Erythroblast (primary cell): ENCODE results near the gene KMT5B.

Experiments used
- GATA1 ChIP-seq: IDR thresholded peaks from 2 replicates; pipeline ENCODE4 v1.6.1; 2011; ENCODE audit warnings: low read depth, mild to moderate bottlenecking, control low read depth, low read length, moderate library complexity
- POLR2A ChIP-seq: IDR thresholded peaks from 2 replicates; pipeline ENCODE4 v1.6.1; 2011; ENCODE audit warnings: mild to moderate bottlenecking, low read length

- no peak for TF ChIP-seq POLR2A
- TF ChIP-seq GATA1, result no peak
Measured at GRCh38 chr11:68113986-68114385, 99.1 kb downstream of the KMT5B start.
